H9 (cell line): Measurements from ENCODE around the gene MAPK8. TPM values are rescaled to one million over a fixed set of nuclear protein-coding genes. Genes with fewer than 3 reads are reported as not detected.

ENCODE experiments used
- DNase-seq: peaks from one replicate; pipeline ENCODE4 v3.0.0-alpha.2; 2017
- H2AFZ ChIP-seq: one replicate; pipeline ENCODE4 v1.6.1; 2013; ENCODE audit warnings: mild to moderate bottlenecking, low read length, control low read depth, moderate library complexity
- H2AK5ac ChIP-seq: 2 replicates; pipeline ENCODE4 v1.6.1; 2013; ENCODE audit warnings: low read length, control low read depth, mixed read lengths; ENCODE audit not compliant: insufficient read length
- H2BK120ac ChIP-seq: one replicate; pipeline ENCODE4 v1.6.1; 2013; ENCODE audit warnings: low read depth, mild to moderate bottlenecking, low read length, control low read depth, inconsistent platforms; ENCODE audit not compliant: poor library complexity, severe bottlenecking
- H2BK12ac ChIP-seq: 2 replicates; pipeline ENCODE4 v1.6.1; 2013; ENCODE audit warnings: low read length, control low read depth, mixed read lengths, low read depth; ENCODE audit not compliant: insufficient read length
- H2BK15ac ChIP-seq: 2 replicates; pipeline ENCODE4 v1.6.1; 2013; ENCODE audit warnings: low read depth, low read length, control low read depth
- H2BK20ac ChIP-seq: one replicate; pipeline ENCODE4 v1.6.1; 2013; ENCODE audit warnings: low read depth, mild to moderate bottlenecking, low read length, control low read depth, inconsistent platforms; ENCODE audit not compliant: poor library complexity, severe bottlenecking
- H2BK5ac ChIP-seq: 2 replicates; pipeline ENCODE4 v1.6.1; 2013; ENCODE audit warnings: low read length, control low read depth, mixed read lengths; ENCODE audit not compliant: insufficient read length
- H3K14ac ChIP-seq: 2 replicates; pipeline ENCODE4 v1.6.1; 2013; ENCODE audit warnings: low read length, control low read depth; ENCODE audit not compliant: insufficient read depth
- H3K18ac ChIP-seq: 2 replicates; pipeline ENCODE4 v1.6.1; 2013; ENCODE audit warnings: low read depth, mild to moderate bottlenecking, mixed read lengths, low read length, control low read depth; ENCODE audit not compliant: insufficient read length
- H3K23ac ChIP-seq: 2 replicates; pipeline ENCODE4 v1.6.1; 2013; ENCODE audit warnings: low read length, control low read depth, mixed read lengths, low read depth; ENCODE audit not compliant: insufficient read length
- H3K23me2 ChIP-seq: 2 replicates; pipeline ENCODE4 v1.6.1; 2013; ENCODE audit warnings: low read depth, mild to moderate bottlenecking, mixed read lengths, low read length, control low read depth; ENCODE audit not compliant: insufficient read length, poor library complexity, severe bottlenecking
- H3K27ac ChIP-seq: 2 replicates; pipeline ENCODE4 v1.5.1; 2013; ENCODE audit warnings: low read length, control low read depth, mixed read lengths, low read depth; ENCODE audit not compliant: insufficient read length
- H3K27me3 ChIP-seq: 2 replicates; pipeline ENCODE4 v1.6.1; 2013; ENCODE audit warnings: low read length, control low read depth, inconsistent platforms; ENCODE audit not compliant: insufficient read depth
- H3K4ac ChIP-seq: 2 replicates; pipeline ENCODE4 v1.6.1; 2013; ENCODE audit warnings: low read depth, mild to moderate bottlenecking, control low read depth, inconsistent platforms, low read length, moderate library complexity
- H3K4me1 ChIP-seq: 2 replicates; pipeline ENCODE4 v1.6.1; 2013; ENCODE audit warnings: low read length, control low read depth, inconsistent platforms; ENCODE audit not compliant: insufficient read depth
- H3K4me2 ChIP-seq: 2 replicates; pipeline ENCODE4 v1.6.1; 2013; ENCODE audit warnings: low read length, control low read depth, mixed read lengths; ENCODE audit not compliant: insufficient read length, insufficient read depth
- H3K56ac ChIP-seq: 2 replicates; pipeline ENCODE4 v1.6.1; 2013; ENCODE audit warnings: low read depth, mild to moderate bottlenecking, mixed read lengths, low read length, control low read depth; ENCODE audit not compliant: insufficient read length
- H3K79me1 ChIP-seq: 2 replicates; pipeline ENCODE4 v1.6.1; 2013; ENCODE audit warnings: low read depth, mild to moderate bottlenecking, moderate library complexity, low read length, control low read depth, inconsistent platforms; ENCODE audit not compliant: insufficient read depth, poor library complexity, severe bottlenecking
- H3K79me2 ChIP-seq: 2 replicates; pipeline ENCODE4 v1.6.1; 2013; ENCODE audit warnings: low read length, control low read depth, inconsistent platforms; ENCODE audit not compliant: insufficient read depth
- H3K9ac ChIP-seq: 2 replicates; pipeline ENCODE4 v1.6.1; 2013; ENCODE audit warnings: low read length, control low read depth, mixed read lengths; ENCODE audit not compliant: insufficient read length; ENCODE audit errors: extremely low read depth
- H3K9me3 ChIP-seq: one replicate; pipeline ENCODE4 v1.6.1; 2013; ENCODE audit warnings: low read depth, low read length, inconsistent platforms; ENCODE audit not compliant: control insufficient read depth
- H3T11ph ChIP-seq: one replicate; pipeline ENCODE4 v1.6.1; 2013; ENCODE audit warnings: mild to moderate bottlenecking, low read length, control low read depth, inconsistent platforms
- H4K20me1 ChIP-seq: one replicate; pipeline ENCODE4 v1.6.1; 2013; ENCODE audit not compliant: control insufficient read depth, insufficient read length, insufficient read depth
- H4K5ac ChIP-seq: 2 replicates; pipeline ENCODE4 v1.6.1; 2013; ENCODE audit warnings: low read depth, mild to moderate bottlenecking, mixed read lengths, low read length, control low read depth; ENCODE audit not compliant: insufficient read length
- H4K8ac ChIP-seq: replicated peaks from 2 replicates; pipeline ENCODE4 v1.6.1; 2013; ENCODE audit warnings: low read length, control low read depth, mixed read lengths, low read depth; ENCODE audit not compliant: insufficient read length
- H4K91ac ChIP-seq: 2 replicates; pipeline ENCODE4 v1.6.1; 2013; ENCODE audit warnings: low read depth, mild to moderate bottlenecking, moderate library complexity, mixed read lengths, low read length, control low read depth; ENCODE audit not compliant: insufficient read length
- H3K27ac Mint-ChIP-seq, 3 experiments: 2 replicates in 2 of 3; 3 replicates in 1 of 3; pipeline ENCODE4 v1.8.0; 2020 to 2021; ENCODE audit warnings: mixed read lengths in 3 of 3, mild to moderate bottlenecking in 1 of 3, moderate library complexity in 1 of 3
- H3K27me3 Mint-ChIP-seq: 2 replicates; pipeline ENCODE4 v1.8.0; 2021; ENCODE audit warnings: low read depth, mild to moderate bottlenecking, moderate library complexity, mixed read lengths
- H3K36me3 Mint-ChIP-seq, 3 experiments: 2 replicates in 2 of 3; 3 replicates in 1 of 3; pipeline ENCODE4 v1.8.0; 2020 to 2021; ENCODE audit warnings: low read depth in 3 of 3, mixed read lengths in 3 of 3; ENCODE audit not compliant: insufficient read depth in 1 of 3
- H3K4me1 Mint-ChIP-seq, 2 experiments: 2 replicates each; pipeline ENCODE4 v1.8.0; 2020; ENCODE audit warnings: mixed read lengths in 2 of 2
- H3K4me3 Mint-ChIP-seq, 2 experiments: 2 replicates in 1 of 2; 3 replicates in 1 of 2; pipeline ENCODE4 v1.8.0; 2020 to 2021; ENCODE audit warnings: mild to moderate bottlenecking in 2 of 2, mixed read lengths in 2 of 2, moderate library complexity in 1 of 2
- H3K9me3 Mint-ChIP-seq, 2 experiments: 2 replicates in 1 of 2; 3 replicates in 1 of 2; pipeline ENCODE4 v1.8.0; 2020; ENCODE audit warnings: mild to moderate bottlenecking in 2 of 2, mixed read lengths in 2 of 2, moderate library complexity in 1 of 2
- CTCF ChIP-seq: fragments of 200-600 bp; sonication (generic); conservative IDR thresholded peaks from 3 replicates; pipeline ENCODE4 v1.8.0; 2021; ENCODE audit warnings: antibody characterized with exemption, mild to moderate bottlenecking
- WGBS: extraction: QIAGEN DNeasy Blood & Tissue Kit; methylation state at CpG from one replicate; pipeline ENCODE4 v1.1.7; 2013; ENCODE audit warnings: missing lambda C conversion rate, low lambda C conversion rate, mixed read lengths; ENCODE audit not compliant: insufficient read length; ENCODE audit errors: extremely low coverage; 5-methylcytosine and 5-hydroxymethylcytosine counted together
- total RNA-seq: library from RNA; stranded (reverse); gene quantifications from 2 replicates; pipeline ENCODE4 v1.2.1, GENCODE V29; 2021

Gene MAPK8
- total RNA-seq, 1 experiment from 2014 or later: 52.0 TPM

DNA sequence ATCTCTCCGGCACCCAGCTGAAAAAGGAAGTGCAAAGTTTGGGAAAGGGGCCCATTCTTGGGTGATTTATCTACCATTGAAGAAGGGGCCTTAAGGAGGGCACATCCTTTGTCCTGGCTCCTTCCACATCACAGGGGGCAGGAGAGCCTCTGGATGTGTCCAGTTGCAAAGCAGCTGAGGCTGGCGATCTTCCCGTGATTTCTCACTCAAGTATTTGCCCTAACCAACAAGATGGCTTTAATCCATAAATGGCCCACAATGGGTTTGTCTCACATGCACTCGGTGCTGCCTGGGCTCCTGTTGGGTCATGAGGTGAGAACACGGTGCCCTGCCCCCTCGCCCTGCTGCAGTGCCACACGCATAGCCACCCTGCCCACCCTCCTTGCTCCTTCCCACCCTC lies 17.8 kb upstream of the MAPK8 start:
- no peak overlapping the region for H3K4me2 ChIP-seq
- TF ChIP-seq CTCF: no peak
- no peak overlapping the region for H2AFZ ChIP-seq
- peaks cover 8% of the 10 kb centered on the region for H3K9me3 ChIP-seq
- no peak overlapping the region for H3K18ac ChIP-seq
- H3K79me1 ChIP-seq: no peaks in the 10 kb centered on the region
- H3K4me1 Mint-ChIP-seq: peaks cover 5 to 7% of the 10 kb centered on the region in 2 experiments
- no peaks in the 10 kb centered on the region for H3K4me1 ChIP-seq
- DNase-seq: no peak
- no peak overlapping the region for H2BK120ac ChIP-seq
- H2AK5ac ChIP-seq: no peak overlapping the region
- no peak overlapping the region for H3T11ph ChIP-seq
- no peaks in the 10 kb centered on the region for H4K20me1 ChIP-seq
- peaks cover 15% of the 10 kb centered on the region for H3K27me3 Mint-ChIP-seq
- H3K27ac ChIP-seq: no peak overlapping the region
- H2BK5ac ChIP-seq: no peak overlapping the region
- H3K4ac ChIP-seq: no peak overlapping the region
- H3K36me3 Mint-ChIP-seq: peaks cover 2 to 5% (median 3%) of the 10 kb centered on the region in 3 experiments; a peak in 4 of 7 replicates
- H3K23ac ChIP-seq: no peak overlapping the region
- no peak overlapping the region for H3K9ac ChIP-seq
- no peak overlapping the region for H3K4me3 Mint-ChIP-seq
- no CpG with 5 or more reads among the region's 7 CpGs for WGBS
- H3K23me2 ChIP-seq: no peaks in the 10 kb centered on the region
- H2BK12ac ChIP-seq: no peak overlapping the region
- no peak overlapping the region for H4K91ac ChIP-seq
- H3K56ac ChIP-seq: no peak overlapping the region
- H2BK15ac ChIP-seq: no peak overlapping the region
- H3K9me3 Mint-ChIP-seq: peaks cover 7 to 15% of the 10 kb centered on the region in 2 experiments
- H4K5ac ChIP-seq: no peak overlapping the region
- no peak overlapping the region for H4K8ac ChIP-seq
- no peak overlapping the region for H2BK20ac ChIP-seq
- no peaks in the 10 kb centered on the region for H3K79me2 ChIP-seq
- no peak overlapping the region for H3K27ac Mint-ChIP-seq
- H3K27me3 ChIP-seq: no peaks in the 10 kb centered on the region
- no peak overlapping the region for H3K14ac ChIP-seq
